SIG-M5 treated with dmso at 0.1 percent for 504 hours (cell line): ENCODE measurements around the gene CHKB.
"Not testable (repeated sequence)": the region's sequence is repeated elsewhere in the genome, so short reads cannot be mapped to it uniquely, and the experiment has no call there.

ENCODE experiments used
- DNase-seq: peaks from one replicate; lab custom pipeline; 2025; ENCODE audit not compliant: unreplicated experiment; lab: John Stamatoyannopoulos, UW

Gene CHKB

GRCh38 chr22:50582493-50583293 lies at the start of gene CHKB:
TSS of gene CHKB (minus strand) at chr22:50582849. CDS start at chr22:50582781, 68 bp downstream.
- peak; percentile 97 for DNase-seq

GRCh38 chr22:50630376-50630775 lies 47.7 kb upstream of the CHKB start:
- DNase-seq: no peak

GRCh38 chr22:50628543-50629134 lies 46.0 kb upstream of the CHKB start:
- no peak for DNase-seq

- peak; percentile 72 for DNase-seq
These were observed 45.2 kb upstream of the CHKB start, which contains the start of gene ARSA for GRCh38 chr22:50627642-50628542. TSS of gene ARSA (minus strand) at chr22:50628152. CDS start at chr22:50627779, 373 bp downstream.

- DNase-seq: no peak
These were observed 44.4 kb upstream of the CHKB start for GRCh38 chr22:50626850-50627641.

- DNase-seq: no peak
These were observed 43.7 kb upstream of the CHKB start for GRCh38 chr22:50626314-50626849.

GRCh38 chr22:50625568-50626313 lies 43.1 kb upstream of the CHKB start:
- DNase-seq: no peak

- no peak for DNase-seq
These were observed 42.5 kb upstream of the CHKB start for GRCh38 chr22:50625131-50625567.

- DNase-seq: no peak
These were observed 41.9 kb upstream of the CHKB start for GRCh38 chr22:50624347-50625130.

- DNase-seq: no peak
These were observed 40.2 kb upstream of the CHKB start for GRCh38 chr22:50622723-50623327.

GRCh38 chr22:50621948-50622722 lies 39.5 kb upstream of the CHKB start:
- no peak for DNase-seq

- DNase-seq: peak; percentile 86
These were observed 38.8 kb upstream of the CHKB start for GRCh38 chr22:50621356-50621880.

- peak; percentile 54 for DNase-seq
These were observed 38.1 kb upstream of the CHKB start for GRCh38 chr22:50620593-50621355.

- not testable (repeated sequence) for DNase-seq
These were observed 31.6 kb upstream of the CHKB start for GRCh38 chr22:50614296-50614695.

GRCh38 chr22:50613291-50613981 lies 30.8 kb upstream of the CHKB start:
- no peak for DNase-seq
